Ishikawa (cell line): ENCODE results near the gene GBP5.

Experiments
- CEBPB ChIP-seq: IDR thresholded peaks from 2 replicates; pipeline ENCODE4 v1.6.1; 2012
- EGR1 ChIP-seq: IDR thresholded peaks from 2 replicates; pipeline ENCODE4 v1.6.1; 2012
- EP300 ChIP-seq: IDR thresholded peaks from 2 replicates; pipeline ENCODE4 v1.6.1; 2012; ENCODE audit warnings: borderline replicate concordance
- TAF1 ChIP-seq: IDR thresholded peaks from 2 replicates; pipeline ENCODE4 v1.6.1; 2012; ENCODE audit warnings: low read depth, mild to moderate bottlenecking
- YY1 ChIP-seq: IDR thresholded peaks from 2 replicates; pipeline ENCODE4 v1.6.1; 2012; ENCODE audit warnings: low read depth
- TF ChIP-seq, protein P1 (sequence below): IDR thresholded peaks from 2 replicates; pipeline ENCODE4 v1.6.1; 2012
- TF ChIP-seq, protein P2 (sequence below): IDR thresholded peaks from 2 replicates; pipeline ENCODE4 v1.6.1; 2012; ENCODE audit warnings: low read depth, mild to moderate bottlenecking
- TF ChIP-seq, protein P3 (sequence below): IDR thresholded peaks from 2 replicates; pipeline ENCODE4 v1.6.1; 2012

DNA sequence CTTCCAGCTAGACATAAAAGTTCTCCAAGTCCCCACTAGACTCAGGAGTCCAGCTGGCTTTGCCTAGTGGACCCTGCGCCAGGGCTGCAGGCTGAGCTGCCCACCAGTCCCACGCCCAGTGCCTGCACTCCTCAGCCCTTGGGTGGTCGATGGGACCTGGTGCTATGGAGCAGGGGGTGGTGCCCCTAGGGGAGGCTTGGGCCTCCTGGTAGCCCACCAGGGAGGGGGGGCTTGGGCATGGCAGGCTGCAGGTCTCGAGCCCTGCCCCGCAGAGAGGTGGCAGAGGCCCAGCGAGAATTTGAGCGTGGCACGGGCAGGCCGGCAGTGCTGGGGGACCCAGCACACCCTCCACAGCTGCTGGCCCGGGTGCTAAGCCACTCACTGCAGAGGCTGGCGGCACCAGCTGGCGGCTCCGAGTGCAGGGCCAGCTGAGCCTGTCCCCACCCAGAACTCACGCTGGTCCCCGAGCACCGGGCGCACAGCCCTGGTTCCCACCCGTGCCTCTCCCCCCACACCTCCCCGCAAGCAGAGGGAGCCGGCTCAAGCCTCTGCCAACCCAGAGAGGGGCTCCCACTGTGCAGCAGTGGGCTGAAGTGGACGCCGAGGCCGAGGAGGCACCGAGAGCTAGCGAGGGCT lies 30.2 kb upstream of the GBP5 start:
- no peak for TF ChIP-seq CEBPB
- TF ChIP-seq, protein P1, sequence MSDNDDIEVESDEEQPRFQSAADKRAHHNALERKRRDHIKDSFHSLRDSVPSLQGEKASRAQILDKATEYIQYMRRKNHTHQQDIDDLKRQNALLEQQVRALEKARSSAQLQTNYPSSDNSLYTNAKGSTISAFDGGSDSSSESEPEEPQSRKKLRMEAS: no peak
- TF ChIP-seq YY1: no peak
- TF ChIP-seq EGR1: no peak
- TF ChIP-seq, protein P2, sequence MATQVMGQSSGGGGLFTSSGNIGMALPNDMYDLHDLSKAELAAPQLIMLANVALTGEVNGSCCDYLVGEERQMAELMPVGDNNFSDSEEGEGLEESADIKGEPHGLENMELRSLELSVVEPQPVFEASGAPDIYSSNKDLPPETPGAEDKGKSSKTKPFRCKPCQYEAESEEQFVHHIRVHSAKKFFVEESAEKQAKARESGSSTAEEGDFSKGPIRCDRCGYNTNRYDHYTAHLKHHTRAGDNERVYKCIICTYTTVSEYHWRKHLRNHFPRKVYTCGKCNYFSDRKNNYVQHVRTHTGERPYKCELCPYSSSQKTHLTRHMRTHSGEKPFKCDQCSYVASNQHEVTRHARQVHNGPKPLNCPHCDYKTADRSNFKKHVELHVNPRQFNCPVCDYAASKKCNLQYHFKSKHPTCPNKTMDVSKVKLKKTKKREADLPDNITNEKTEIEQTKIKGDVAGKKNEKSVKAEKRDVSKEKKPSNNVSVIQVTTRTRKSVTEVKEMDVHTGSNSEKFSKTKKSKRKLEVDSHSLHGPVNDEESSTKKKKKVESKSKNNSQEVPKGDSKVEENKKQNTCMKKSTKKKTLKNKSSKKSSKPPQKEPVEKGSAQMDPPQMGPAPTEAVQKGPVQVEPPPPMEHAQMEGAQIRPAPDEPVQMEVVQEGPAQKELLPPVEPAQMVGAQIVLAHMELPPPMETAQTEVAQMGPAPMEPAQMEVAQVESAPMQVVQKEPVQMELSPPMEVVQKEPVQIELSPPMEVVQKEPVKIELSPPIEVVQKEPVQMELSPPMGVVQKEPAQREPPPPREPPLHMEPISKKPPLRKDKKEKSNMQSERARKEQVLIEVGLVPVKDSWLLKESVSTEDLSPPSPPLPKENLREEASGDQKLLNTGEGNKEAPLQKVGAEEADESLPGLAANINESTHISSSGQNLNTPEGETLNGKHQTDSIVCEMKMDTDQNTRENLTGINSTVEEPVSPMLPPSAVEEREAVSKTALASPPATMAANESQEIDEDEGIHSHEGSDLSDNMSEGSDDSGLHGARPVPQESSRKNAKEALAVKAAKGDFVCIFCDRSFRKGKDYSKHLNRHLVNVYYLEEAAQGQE: no peak
- no peak for TF ChIP-seq EP300
- TF ChIP-seq, protein P3, sequence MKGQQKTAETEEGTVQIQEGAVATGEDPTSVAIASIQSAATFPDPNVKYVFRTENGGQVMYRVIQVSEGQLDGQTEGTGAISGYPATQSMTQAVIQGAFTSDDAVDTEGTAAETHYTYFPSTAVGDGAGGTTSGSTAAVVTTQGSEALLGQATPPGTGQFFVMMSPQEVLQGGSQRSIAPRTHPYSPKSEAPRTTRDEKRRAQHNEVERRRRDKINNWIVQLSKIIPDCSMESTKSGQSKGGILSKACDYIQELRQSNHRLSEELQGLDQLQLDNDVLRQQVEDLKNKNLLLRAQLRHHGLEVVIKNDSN: no peak
- no peak for TF ChIP-seq TAF1
